GM18498 (cell line): ENCODE results near the gene GAPVD1.

ENCODE experiments used
- ATAC-seq: cut with Tn5 transposase; IDR thresholded peaks from one replicate; pipeline ENCODE4 v1.9.1; 2021; ENCODE audit warnings: mild to moderate bottlenecking, moderate library complexity; ENCODE audit not compliant: unreplicated experiment

Gene GAPVD1

DNA sequence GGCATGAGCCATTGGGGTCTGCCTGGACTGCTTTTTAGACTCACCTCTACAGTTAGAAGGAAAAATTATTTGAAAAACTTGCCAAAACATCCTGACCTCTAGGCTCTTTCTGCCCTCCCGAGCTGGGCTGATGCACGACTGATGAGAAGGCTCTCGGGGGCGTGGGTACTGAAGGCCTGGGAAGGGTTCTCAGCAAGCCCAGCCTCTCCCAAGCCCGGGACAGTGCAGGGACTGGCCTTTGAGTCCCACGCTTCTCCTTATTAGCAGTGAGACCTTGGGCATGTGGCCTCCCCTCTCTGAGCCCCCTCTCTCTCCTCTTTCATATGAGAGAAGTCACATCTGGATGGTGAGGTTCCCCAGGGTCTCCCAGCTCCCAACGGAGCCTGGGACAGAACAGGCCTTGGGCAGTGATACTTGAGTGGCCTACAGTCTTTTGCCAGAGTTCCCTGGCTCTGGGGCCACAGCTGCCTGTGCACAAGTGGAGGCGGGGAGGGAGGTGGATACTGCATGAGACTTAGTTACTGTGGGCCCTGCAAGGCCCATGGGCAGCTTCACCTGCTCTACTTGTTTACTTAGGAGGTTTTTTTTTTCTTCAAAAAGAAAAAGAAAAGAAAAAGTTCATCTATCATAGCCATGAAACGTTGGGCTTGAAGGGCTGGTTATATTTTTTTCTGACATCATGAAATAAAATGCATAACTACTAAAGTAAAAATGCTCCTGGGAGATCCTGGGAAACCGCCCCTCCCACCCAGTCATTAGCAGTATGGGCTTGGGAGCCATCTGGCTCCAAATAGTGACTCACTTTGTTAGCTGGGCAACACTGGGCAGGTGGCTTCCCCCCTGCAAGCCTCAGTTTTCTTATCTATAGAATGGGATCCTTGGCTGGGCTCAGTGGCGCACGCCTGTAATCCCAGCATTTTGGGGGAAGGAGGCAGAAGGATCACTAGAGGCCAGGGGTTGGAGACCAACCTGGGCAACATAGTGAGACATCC is 139.4 kb downstream of the GAPVD1 start:
- no peak for ATAC-seq

DNA sequence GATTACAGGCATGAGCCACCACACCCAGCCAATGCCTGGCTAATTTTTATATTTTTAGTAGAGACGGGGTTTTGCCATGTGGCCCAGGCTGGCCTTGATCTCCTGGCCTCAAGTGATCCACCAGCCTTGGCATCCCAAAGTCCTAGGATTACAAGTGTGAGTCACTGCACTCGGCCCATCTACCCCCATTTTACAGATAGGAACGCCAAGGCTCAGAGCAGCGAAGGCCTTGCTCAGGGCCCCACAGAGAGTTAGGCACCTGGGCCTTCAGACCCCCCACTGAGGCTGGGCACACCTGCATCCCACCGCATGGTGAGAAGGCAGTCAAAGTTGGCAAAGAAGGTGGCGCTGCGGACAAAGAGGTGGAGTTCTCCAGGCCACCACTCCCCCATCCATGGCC is 143.1 kb downstream of the GAPVD1 start:
- no peak for ATAC-seq

DNA sequence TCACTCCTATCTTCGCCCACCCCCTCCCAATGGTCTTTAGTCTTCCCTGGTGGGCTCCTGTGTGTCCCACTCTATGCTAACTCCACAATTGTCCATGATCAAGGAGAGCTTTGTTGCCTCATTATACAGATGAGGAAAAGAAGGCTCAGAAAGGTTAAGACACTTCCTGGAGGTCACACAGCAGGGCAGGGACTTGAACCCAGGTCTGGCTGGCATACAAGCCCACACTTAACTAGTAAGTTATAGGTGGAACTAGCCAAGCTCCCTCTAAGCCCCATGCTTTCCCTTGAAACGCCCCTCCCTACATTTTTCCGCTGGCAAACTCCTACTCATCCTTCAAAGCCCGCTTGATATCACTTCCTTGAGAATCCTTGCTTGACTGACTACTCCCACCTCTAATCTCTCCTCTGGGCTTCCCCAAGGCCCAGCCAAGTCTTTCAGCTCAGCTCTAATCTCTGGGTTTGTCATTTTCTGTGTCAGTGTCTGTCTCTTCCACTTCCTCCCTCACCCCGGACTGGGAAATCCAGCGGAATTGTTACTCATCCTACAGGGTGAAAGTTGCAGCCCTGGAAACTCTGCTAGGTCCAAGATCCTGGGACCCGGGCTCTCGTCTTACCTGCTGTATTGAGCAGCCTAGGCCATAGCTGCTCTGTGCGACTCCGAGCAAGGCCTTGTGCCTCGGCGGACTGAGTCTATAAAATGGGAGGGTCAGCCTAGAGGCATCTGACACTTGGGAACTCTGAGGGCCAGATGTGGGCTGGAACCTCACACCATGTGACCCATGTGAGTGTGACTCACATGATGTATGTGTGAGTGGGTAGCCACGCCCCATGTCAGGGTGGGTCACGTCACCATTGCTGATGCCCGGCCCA is 144.5 kb downstream of the GAPVD1 start:
- ATAC-seq: no peak

DNA sequence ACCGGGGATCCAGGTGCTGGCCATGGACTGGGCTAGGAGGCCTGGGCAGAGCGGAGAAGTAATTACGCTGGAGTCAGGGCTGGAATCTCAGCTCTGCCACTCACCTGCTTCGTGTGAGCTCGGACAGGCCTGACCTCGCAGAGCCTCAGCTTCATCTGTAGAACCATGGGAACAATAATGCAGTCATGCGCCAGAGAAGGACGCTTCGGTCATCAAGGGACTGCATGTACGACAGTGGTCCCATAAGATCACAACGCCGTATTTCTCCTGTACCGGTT is 145.1 kb downstream of the GAPVD1 start:
- no peak for ATAC-seq

DNA sequence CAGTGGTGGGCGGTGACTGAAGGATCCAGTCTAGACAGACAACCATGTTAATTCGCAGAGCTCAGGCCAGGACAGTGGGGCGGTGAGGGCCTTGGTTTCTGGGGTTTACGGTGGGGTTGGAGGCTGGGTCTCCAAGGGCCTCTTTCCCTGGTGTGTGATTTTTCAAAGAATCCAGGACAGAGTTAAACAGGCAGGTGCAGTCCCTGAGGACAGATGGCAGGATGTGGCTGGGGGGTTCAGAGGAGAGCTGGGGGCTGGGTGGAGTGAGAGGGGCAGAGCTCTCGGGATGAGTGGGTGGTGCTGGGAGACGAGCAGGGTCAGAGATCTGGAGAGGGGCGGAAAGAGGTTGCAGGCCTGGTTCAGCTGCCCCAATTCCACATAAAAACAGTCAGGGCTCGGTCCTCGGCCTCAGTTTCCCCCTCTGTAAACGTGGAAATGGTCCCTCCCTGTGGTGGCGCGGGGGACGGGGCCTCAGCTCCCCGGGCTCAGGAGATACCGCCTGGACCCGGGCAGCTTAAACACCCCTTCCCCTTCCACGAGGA is 145.9 kb downstream of the GAPVD1 start:
- no peak for ATAC-seq

DNA sequence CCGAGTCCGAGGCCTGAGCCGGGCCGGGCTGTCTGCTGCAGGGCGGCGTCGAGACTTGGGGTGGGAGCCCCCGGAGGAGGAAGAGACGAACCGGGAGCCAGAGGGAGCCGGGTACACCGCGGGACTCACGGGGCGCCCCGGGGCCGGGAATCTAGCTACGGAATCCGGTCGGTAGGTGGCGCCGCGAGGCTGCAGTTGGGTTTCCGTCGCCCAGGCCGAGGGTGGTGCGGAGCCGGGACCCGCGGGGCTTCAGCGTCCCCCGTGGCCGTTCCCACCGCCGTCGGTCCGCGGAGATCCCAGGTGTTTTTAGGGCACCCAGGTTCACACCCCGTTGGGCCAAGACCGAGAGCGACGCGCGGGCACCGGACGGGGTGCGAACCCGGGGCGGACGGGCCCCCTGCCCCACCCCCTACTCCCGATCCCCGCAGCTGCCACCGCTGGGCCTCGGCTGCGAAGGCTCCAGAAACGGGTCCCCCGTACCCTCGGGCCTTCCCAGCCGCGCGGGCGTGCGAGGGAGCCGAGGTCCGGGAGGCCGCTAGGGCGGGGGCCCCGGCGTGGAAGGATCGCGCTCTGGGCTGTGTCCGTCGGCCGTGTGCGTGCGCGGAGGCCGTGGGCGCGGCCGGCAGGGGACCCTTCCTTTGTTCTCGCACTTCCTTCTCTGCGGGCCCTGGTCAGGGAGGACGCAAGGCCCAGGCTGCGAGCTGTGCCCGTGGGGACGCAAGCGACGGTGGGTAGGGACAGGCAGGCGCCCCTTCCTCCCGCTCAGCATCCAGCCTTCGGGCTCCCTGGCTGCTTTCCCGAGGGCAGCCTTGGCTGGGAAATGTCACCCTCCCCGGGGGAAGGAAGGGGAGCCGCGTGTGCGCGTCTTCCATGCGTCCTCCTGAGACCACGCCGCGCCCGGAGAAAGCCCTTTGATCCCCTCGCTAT is 146.6 kb downstream of the GAPVD1 start:
- ATAC-seq: peak; percentile 71

DNA sequence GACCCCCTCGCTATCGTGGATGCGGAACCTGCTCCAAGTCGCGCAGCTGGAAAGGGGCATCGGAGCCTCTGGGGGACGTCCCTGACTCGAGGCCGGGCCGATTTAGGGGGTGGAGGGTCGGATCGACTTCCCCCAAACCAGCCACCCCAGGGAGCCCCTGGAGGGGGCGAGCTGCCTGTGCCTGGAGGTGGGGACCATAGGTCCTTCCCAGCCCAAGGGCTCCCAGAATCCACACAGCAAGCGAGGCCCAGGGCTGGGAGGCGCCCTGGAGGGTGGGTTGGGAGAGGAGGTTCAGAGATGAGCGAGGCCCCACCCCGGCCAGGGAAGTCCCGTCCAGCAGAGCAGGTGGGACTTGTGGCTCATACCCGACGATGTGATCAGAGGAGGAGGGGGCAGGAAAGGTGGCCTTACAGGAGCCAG is 147.6 kb downstream of the GAPVD1 start:
- ATAC-seq: no peak

DNA sequence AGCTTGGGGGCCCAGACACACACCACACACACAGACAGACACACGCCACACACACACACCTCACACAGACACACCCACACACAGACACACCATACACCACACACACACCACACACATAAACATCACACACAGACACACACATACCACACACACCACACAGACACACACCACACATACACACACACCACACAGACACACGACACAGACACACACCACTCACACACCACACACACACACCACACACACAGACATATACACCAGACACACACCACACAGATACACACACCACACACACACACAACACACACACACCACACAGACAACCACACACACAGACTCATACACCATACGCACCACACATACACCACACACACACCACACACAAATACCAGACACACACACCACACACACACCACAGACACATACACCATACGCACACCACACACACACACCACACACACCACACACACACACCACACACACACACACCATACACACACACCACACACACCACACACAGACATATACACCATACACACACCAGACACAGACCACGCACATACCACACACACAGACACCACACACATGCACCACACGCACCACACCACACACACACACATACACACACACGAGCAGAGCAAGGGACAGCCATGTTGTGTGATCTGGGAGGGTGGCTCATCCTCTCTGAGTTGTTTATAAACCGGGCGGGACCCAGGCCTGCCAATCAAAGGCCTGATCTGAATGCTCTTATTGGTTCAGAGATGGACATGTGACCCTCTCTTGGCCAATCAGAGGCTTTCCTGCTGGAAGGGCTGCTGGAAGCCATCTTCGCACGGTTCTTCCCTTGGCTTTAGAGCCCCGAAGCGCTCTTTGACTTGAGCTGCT is 148.3 kb downstream of the GAPVD1 start:
- ATAC-seq: no peak

DNA sequence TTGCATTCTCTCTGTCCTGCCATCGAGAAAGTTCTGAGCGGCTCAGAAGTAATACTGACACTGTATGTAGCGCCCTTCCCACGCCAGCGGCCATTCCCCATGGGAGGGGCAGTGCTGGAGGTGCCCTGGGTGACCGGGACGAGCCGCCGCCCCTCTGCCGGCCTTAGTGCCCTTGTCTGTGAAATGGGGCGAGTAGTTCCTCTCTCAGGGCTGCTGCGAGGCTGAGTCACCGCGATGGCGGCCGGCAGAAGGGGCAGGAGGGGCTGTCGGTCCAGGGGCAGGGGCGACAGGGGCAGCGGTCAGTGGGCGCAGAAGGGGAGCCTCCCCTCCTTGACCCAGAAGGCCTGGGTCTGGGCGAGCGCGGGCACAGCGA is 148.9 kb downstream of the GAPVD1 start:
- no peak for ATAC-seq

DNA sequence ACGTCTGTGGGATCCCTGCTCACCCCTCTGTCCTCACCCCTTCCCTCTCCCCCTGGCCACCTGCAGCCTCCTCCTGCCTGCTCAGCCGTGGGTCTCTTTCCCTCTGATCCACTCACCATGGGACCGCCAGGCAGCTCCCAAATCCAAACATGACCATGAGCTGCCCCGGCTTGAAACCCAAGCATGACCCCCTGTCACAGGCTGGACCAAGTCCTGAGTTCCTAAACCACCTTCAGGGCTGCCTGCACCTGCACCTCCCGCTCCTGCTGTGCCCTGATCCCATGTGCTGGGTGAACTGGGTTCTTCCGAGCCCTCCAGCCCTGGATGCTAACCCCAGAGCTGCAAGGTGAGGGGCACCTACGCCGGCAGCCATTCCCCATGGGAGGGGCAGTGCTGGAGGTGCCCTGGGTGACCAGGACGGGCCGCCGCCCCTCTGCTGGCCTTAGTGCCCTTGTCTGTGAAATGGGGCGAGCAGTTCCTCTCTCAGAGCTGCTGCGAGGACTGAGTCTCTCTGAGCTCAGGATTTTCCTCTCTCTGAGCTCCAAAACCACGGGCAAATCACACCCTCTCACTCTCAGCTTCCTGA is 149.6 kb downstream of the GAPVD1 start:
- ATAC-seq: no peak

DNA sequence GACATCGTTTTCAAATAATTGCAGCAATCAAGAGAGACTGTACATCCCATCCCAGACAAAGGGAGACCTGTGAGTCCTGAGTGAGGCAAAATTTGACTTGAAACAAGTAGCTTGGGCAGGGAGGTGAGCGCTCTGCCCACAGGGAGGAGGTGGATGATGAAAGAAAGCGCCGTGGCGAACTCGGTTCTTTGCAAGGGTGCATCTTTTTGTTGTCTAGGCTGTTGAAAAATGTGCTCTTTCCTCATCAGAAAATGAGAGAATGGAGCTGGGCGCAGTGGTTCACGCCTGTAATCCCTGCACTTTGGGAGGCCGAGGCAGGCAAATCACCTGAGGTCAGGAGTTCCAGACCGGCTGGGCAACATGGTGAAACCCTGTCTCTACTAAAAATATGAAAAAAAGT is 150.5 kb downstream of the GAPVD1 start:
- ATAC-seq: no peak

DNA sequence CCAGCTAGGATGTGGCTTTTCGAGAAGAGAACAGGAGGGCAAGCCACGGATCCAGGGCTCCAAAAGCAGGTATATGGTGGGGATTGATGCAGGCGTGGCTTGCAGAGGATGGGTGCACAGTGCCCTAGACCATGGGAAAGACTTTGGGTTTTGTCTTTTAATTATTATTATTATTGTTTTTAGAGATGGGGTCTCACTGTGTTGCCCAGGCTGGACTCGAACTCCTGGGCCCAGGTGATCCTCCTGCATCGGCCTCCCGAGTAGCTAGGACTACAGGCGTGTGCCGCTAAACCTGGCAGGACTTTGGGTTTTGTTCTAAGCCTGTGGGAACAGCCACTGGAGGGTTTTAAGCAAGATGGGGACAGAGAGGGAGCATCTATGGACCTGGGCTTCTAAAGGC is 152.0 kb downstream of the GAPVD1 start:
- no peak for ATAC-seq

DNA sequence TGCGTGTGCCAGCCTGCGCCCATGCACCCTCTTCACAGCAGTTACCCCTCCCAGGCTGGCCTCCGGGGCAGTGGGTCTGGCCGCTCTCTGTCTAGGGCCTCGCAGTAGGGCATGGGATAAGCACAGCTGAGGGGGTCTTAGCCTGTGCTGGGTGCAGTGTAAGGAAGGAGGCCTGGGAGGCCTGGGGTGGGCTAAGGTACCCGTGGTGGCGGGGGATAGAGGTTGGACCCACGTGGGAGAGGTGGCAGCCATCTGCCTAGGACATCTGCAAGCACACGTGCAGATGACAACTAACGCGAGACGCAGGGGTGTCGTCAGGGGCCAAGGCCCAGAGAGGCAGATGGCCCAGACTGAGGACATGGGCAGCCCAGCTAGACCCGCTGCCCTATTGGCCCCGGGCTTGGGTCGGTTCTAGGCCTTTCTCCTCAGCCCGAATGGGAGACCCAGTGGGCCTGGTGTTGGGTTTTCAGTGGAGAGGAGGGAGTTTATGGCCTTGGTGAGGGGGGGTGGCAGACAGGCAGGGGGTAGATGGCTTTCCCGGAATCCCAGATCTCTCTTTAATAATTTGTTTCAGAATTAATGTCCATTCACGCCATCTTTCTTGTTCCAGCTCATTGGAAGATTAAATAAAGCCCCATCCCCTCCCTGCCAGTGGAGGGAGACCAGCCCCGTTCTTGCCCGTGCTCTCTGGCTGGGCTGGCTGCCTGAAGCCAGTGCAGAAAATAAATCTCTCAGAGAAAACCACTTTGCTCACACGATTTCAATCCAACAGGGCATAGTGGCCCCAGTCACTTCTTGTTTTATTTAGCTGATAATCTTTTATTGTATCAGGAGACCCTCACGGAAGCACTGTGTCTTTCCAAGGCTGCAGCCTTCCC is 154.2 kb downstream of the GAPVD1 start:
- ATAC-seq: no peak

DNA sequence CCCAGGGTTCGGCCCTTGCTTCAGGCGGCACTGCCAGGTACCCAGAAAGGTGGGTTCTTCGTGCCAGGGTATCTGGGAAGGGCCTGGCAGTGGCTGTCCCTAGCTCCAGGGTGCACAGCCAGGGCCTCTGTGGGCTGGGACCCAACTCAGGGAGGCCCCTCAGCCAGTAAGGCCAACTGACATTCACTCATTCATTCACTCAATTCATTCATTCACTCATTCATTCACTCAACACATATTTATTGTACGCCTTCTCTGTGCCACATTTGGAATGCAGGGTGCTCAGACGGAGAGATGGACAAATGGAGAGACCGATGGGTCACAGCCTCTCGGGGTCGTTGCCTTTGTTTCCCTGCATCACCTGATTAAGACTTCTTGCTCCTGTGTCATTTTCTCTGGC is 154.9 kb downstream of the GAPVD1 start:
- ATAC-seq: no peak
